ENCODE data around the gene KCNIP4. TPM values are rescaled to one million over a fixed set of nuclear protein-coding genes. Genes with fewer than 3 reads are reported as not detected.

The KCNIP4 gene
- total and polyA plus RNA-seq, 2 of the 8 experiments (the other 6 are each of a cell fraction or from before 2014, with no cell fraction given) = 0.06 TPM; not detected in 1

- TF ChIP-seq SAP30 (IDR thresholded peaks at IDR 0.05; ENCODE audit: insufficient read depth, insufficient replicate concordance, low read length) = no peak
- TF ChIP-seq YY1 (IDR thresholded peaks at IDR 0.05; ENCODE audit: low read depth, low read length) = no peak
- no peak for TF ChIP-seq HDAC2 (IDR thresholded peaks at IDR 0.05; ENCODE audit: borderline replicate concordance in 1 of 2, low read depth in 2 of 2, low read length in 2 of 2)
These were observed 1264.8 kb downstream of the KCNIP4 start (continued) for GRCh38 chr4:20683766-20684165.

Data from H1 (cell line).